Common myeloid progenitor, CD34-positive (primary cell): Measurements from ENCODE around the gene ZFAND3.

Experiments
- CTCF ChIA-PET: fragments of 350-600 bp; sonication (Branson Sonifier 250); formaldehyde crosslinking; loops from one replicate; lab custom pipeline; 2021; ENCODE audit warnings: antibody characterized with exemption; lab: Charles Lee
- POLR2A ChIA-PET: fragments of 350-600 bp; sonication (Branson Sonifier 250); formaldehyde crosslinking; loops from one replicate; lab custom pipeline; 2021; ENCODE audit warnings: antibody characterized with exemption; lab: Charles Lee
- DNase-seq, 3 donors: peaks; one replicate each; pipeline versions ENCODE4 v3.0.0 to v3.0.0-alpha.2; 2013
- H3K27ac ChIP-seq, 2 experiments: 1 replicate in 1 of 2; 2 replicates in 1 of 2; pipeline ENCODE4 v1.7.0; 2013; ENCODE audit warnings: inconsistent platforms in 2 of 2, low read length in 2 of 2, mild to moderate bottlenecking in 2 of 2, low read depth in 1 of 2, moderate library complexity in 1 of 2; ENCODE audit not compliant: severe bottlenecking in 2 of 2, insufficient read depth in 1 of 2, poor library complexity in 1 of 2
- H3K27me3 ChIP-seq, 5 experiments: replicated peaks in 2 of 5; 1 replicate in 3 of 5; 2 replicates in 2 of 5; pipeline versions ENCODE4 v1.6.1 to v1.7.0; 2013; ENCODE audit warnings: low read length in 4 of 5, mild to moderate bottlenecking in 2 of 5, moderate library complexity in 2 of 5, inconsistent platforms in 1 of 5; ENCODE audit not compliant: insufficient read depth in 5 of 5, control insufficient read depth in 4 of 5
- H3K36me3 ChIP-seq, 4 experiments: 1 replicate in 2 of 4; 2 replicates in 2 of 4; pipeline versions ENCODE4 v1.6.1 to v1.7.0; 2013; ENCODE audit warnings: low read length in 3 of 4, control low read depth in 1 of 4, mild to moderate bottlenecking in 1 of 4; ENCODE audit not compliant: control insufficient read depth in 4 of 4, insufficient read depth in 4 of 4
- H3K4me1 ChIP-seq, 4 experiments: 1 replicate in 3 of 4; 2 replicates in 1 of 4; pipeline versions ENCODE4 v1.6.1 to v1.7.1; 2013; ENCODE audit warnings: low read length in 3 of 4, mild to moderate bottlenecking in 3 of 4, control low read depth in 1 of 4, inconsistent platforms in 1 of 4, moderate library complexity in 1 of 4; ENCODE audit not compliant: control insufficient read depth in 4 of 4, insufficient read depth in 4 of 4; ENCODE audit errors: control extremely low read depth in 1 of 4
- H3K4me3 ChIP-seq, 7 experiments: 1 replicate in 4 of 7; 2 replicates in 3 of 7; pipeline versions ENCODE4 v1.5.1 to v1.7.0; 2013; ENCODE audit warnings: mild to moderate bottlenecking in 7 of 7, low read length in 6 of 7, moderate library complexity in 6 of 7, inconsistent platforms in 2 of 7, low read depth in 2 of 7, control low read depth in 1 of 7; ENCODE audit not compliant: insufficient read depth in 4 of 7, control insufficient read depth in 1 of 7; ENCODE audit errors: extremely low read depth in 1 of 7
- H3K9me3 ChIP-seq, 5 experiments: 1 replicate in 4 of 5; 2 replicates in 1 of 5; pipeline versions ENCODE4 v1.6.1 to v1.7.1; 2013; ENCODE audit warnings: low read length in 4 of 5, mild to moderate bottlenecking in 2 of 5, inconsistent platforms in 1 of 5, low read depth in 1 of 5, moderate library complexity in 1 of 5; ENCODE audit not compliant: control insufficient read depth in 4 of 5, insufficient read depth in 2 of 5; ENCODE audit errors: control extremely low read depth in 1 of 5
- WGBS: methylation state at CpG from one replicate; pipeline ENCODE4 v1.1.5; 2013; ENCODE audit not compliant: insufficient coverage; 5-methylcytosine and 5-hydroxymethylcytosine counted together

The ZFAND3 gene

GRCh38 chr6:37930288-37930971 lies 110.9 kb downstream of the ZFAND3 start:
- WGBS: 100% methylated on average over 1 of the region's 4 CpGs
- Histone ChIP-seq H3K4me3 (no peak overlapping the region), H3K27ac (no peak overlapping the region), H3K27me3 (no peaks in the 10 kb centered on the region), H3K4me1 (no peaks in the 10 kb centered on the region), H3K9me3 (no peaks in the 10 kb centered on the region), H3K36me3 (peaks cover 0 to 2% (median 0%) of the 10 kb centered on the region in 4 experiments)
- CTCF ChIA-PET: interaction anchor here (1.0 to 1.7 kb wide), 4 partner anchors 9 to 69 kb away, joined by 3 read pairs; no protein-coding TSS in a partner anchor
- POLR2A ChIA-PET: no interaction called here
- no peak for DNase-seq

- H3K36me3 ChIP-seq: peaks cover 0 to 2% (median 0%) of the 10 kb centered on the region in 4 experiments
- ChIA-PET CTCF (interaction anchor here (0.6 to 1.7 kb wide), 4 partner anchors 8 to 80 kb away, joined by 3 read pairs; no protein-coding TSS in a partner anchor), POLR2A (interaction anchor here (1.1 kb wide), 1 partner anchor 12 kb away, joined by 6 read pairs; no protein-coding TSS in a partner anchor)
- H3K27ac ChIP-seq: no peak overlapping the region
- H3K9me3 ChIP-seq: no peaks in the 10 kb centered on the region
- H3K4me1 ChIP-seq: peaks cover 2 to 5% (median 4%) of the 10 kb centered on the region in 4 experiments
- H3K4me3 ChIP-seq: no peak overlapping the region
- H3K27me3 ChIP-seq: no peaks in the 10 kb centered on the region
- WGBS: no CpG with 5 or more reads among the region's 1 CpG
- DNase-seq: no peak
These were observed 111.5 kb downstream of the ZFAND3 start for GRCh38 chr6:37931066-37931465.

- Histone ChIP-seq H3K4me1 (peaks cover 15 to 34% (median 27%) of the 10 kb centered on the region in 4 experiments), H3K27me3 (no peaks in the 10 kb centered on the region), H3K9me3 (no peaks in the 10 kb centered on the region), H3K27ac (no peak overlapping the region), H3K36me3 (no peaks in the 10 kb centered on the region), H3K4me3 (no peak overlapping the region)
- no peak for DNase-seq
- ChIA-PET CTCF (interaction anchor here (1.3 kb wide), 1 partner anchor 12 kb away, joined by 4 read pairs; no protein-coding TSS in a partner anchor), POLR2A (no interaction called here)
- no CpG with 5 or more reads among the region's 5 CpGs for WGBS
These were observed 114.7 kb downstream of the ZFAND3 start for GRCh38 chr6:37934276-37934675.

GRCh38 chr6:37936150-37936549 lies 116.6 kb downstream of the ZFAND3 start:
- peak in 1 of 3 donors; percentile 34 for DNase-seq
- Histone ChIP-seq H3K4me3 (no peak overlapping the region), H3K27me3 (no peaks in the 10 kb centered on the region), H3K4me1 (peaks cover 22 to 51% (median 39%) of the 10 kb centered on the region in 4 experiments), H3K36me3 (no peaks in the 10 kb centered on the region), H3K9me3 (no peaks in the 10 kb centered on the region), H3K27ac (no peak overlapping the region)
- WGBS: no CpG with 5 or more reads among the region's 2 CpGs
- ChIA-PET CTCF (interaction anchor here (0.8 to 1.3 kb wide), 4 partner anchors 10 to 116 kb away, joined by 3 to 4 read pairs (median 3); partner anchors contain the start of gene ZFAND3), POLR2A (interaction anchor here (0.6 kb wide), 1 partner anchor 57 kb away, joined by 3 read pairs; no protein-coding TSS in a partner anchor)

GRCh38 chr6:37936906-37937305 lies 117.4 kb downstream of the ZFAND3 start:
- DNase-seq: peak; percentile 31 to 72 (median 60)
- Histone ChIP-seq H3K9me3 (no peaks in the 10 kb centered on the region), H3K27me3 (no peaks in the 10 kb centered on the region), H3K36me3 (no peaks in the 10 kb centered on the region), H3K4me1 (peaks cover 27 to 58% (median 42%) of the 10 kb centered on the region in 4 experiments), H3K4me3 (peak overlapping the region in 4 of 7 experiments; percentile 8 to 45 (median 39)), H3K27ac (peak overlapping the region in 1 of 2 experiments; percentile 25)
- CTCF ChIA-PET: interaction anchor here (0.8 to 1.3 kb wide), 5 partner anchors 8 to 117 kb away, joined by 3 to 4 read pairs (median 3); partner anchors contain the start of gene ZFAND3
- POLR2A ChIA-PET: no interaction called here

GRCh38 chr6:37938909-37939308 lies 119.4 kb downstream of the ZFAND3 start:
- CTCF ChIA-PET: interaction anchor here (1.1 kb wide), 1 partner anchor 8 kb away, joined by 3 read pairs; no protein-coding TSS in a partner anchor
- no peak for DNase-seq
- peaks cover 30 to 69% (median 46%) of the 10 kb centered on the region in 4 experiments for H3K4me1 ChIP-seq
- no peaks in the 10 kb centered on the region for H3K36me3 ChIP-seq
- POLR2A ChIA-PET: no interaction called here
- H3K9me3 ChIP-seq: no peaks in the 10 kb centered on the region
- H3K4me3 ChIP-seq: no peak overlapping the region
- peak overlapping the region in 1 of 2 experiments; percentile 21 for H3K27ac ChIP-seq
- no peaks in the 10 kb centered on the region for H3K27me3 ChIP-seq
